Body of pancreas (tissue), 4 donors: Measurements from ENCODE around the gene KRT71. TPM values are rescaled to one million over a fixed set of nuclear protein-coding genes. Genes with fewer than 3 reads are reported as not detected.

Source experiments
- ATAC-seq: fragments of 150-250 bp; one replicate; pipeline ENCODE4 v1.9.1; 2016
- DNase-seq, 4 donors: peaks; one replicate each; pipeline ENCODE4 v3.0.0-alpha.2; 2019
- H3K27ac ChIP-seq, 4 donors: fragments of 200-600 bp; sonication (generic); 1 replicate in 3 of 4; 2 replicates in 1 of 4; pipeline versions ENCODE4 v1.5.1 to v1.6.1; 2016 to 2019; ENCODE audit warnings: mild to moderate bottlenecking in 1 of 4, mixed read lengths in 1 of 4, moderate library complexity in 1 of 4
- H3K27me3 ChIP-seq, 2 donors: fragments of 200-600 bp; sonication (generic); one replicate each; pipeline ENCODE4 v1.6.0; 2016; ENCODE audit warnings: mild to moderate bottlenecking in 1 of 2
- H3K36me3 ChIP-seq, 2 donors: fragments of 200-600 bp; sonication (generic); replicated peaks in 1 of 2; 2 replicates each; pipeline ENCODE4 v1.5.1; 2016; ENCODE audit warnings: low read depth in 2 of 2; ENCODE audit not compliant: insufficient read depth in 1 of 2
- H3K4me1 ChIP-seq: fragments of 200-600 bp; sonication (generic); one replicate; pipeline ENCODE4 v1.6.0; 2016
- H3K4me3 ChIP-seq, 2 donors: fragments of 200-600 bp; sonication (generic); 1 replicate in 1 of 2; 2 replicates in 1 of 2; pipeline ENCODE4 v1.5.1; 2016 to 2019
- H3K9me3 ChIP-seq, 3 donors: fragments of 200-600 bp; sonication (generic); 1 replicate in 2 of 3; 2 replicates in 1 of 3; pipeline ENCODE4 v1.5.1; 2016
- CTCF ChIP-seq, 7 experiments: fragments of 450-650 bp in 4 of 7; fragments of 200-600 bp in 3 of 7; sonication (generic) in 3 of 7; IDR thresholded peaks; one replicate each; pipeline ENCODE4 v1.5.1; 2016 to 2019; ENCODE audit warnings: antibody characterized with exemption in 7 of 7
- POLR2A ChIP-seq, 3 donors: fragments of 450-650 bp; IDR thresholded peaks; one replicate each; pipeline ENCODE4 v1.6.1; 2016; ENCODE audit warnings: antibody characterized with exemption in 3 of 3, mild to moderate bottlenecking in 2 of 3
- WGBS, 2 donors: methylation state at CpG; one replicate each; pipeline ENCODE4 v1.1.5; 2017; 5-methylcytosine and 5-hydroxymethylcytosine counted together
- intact Hi-C: fragments of 100-400 bp; cut with DNase I; formaldehyde crosslinking; loops from one replicate; pipeline ENCODE4 v1.15.1; 2023
- total RNA-seq, 2 donors: library from RNA; depleted of rRNA; stranded (reverse); fragments of >200 nt; gene quantifications; one replicate each; pipeline ENCODE4 v1.1.0, GENCODE V29; 2016

The KRT71 gene
- not detected for total RNA-seq

- H3K9me3 ChIP-seq = no peaks in the 10 kb centered on the region
- intact Hi-C loops = no loop called here
- H3K27ac ChIP-seq = no peak within 1 kb of the TSS
- no peak for ATAC-seq
- no peaks in the 10 kb centered on the region for H3K4me1 ChIP-seq
- H3K36me3 ChIP-seq = no peaks in the 10 kb centered on the region
- no peaks in the 10 kb centered on the region for H3K27me3 ChIP-seq
- 73 to 79% methylated on average over 14 of the region's 14 CpGs for WGBS, 2 donors
- DNase-seq = no peak
- no peak within 1 kb of the TSS for H3K4me3 ChIP-seq
- TF ChIP-seq CTCF (IDR thresholded peaks at IDR 0.05) = no peak
- no peak for TF ChIP-seq POLR2A (IDR thresholded peaks at IDR 0.05)
Observed at GRCh38 chr12:52552681-52553195, at the start of gene KRT71. Gene KRT71, minus strand, starts transcription at chr12:52553145. Its CDS starts 68 bp downstream, at chr12:52553077.

DNA sequence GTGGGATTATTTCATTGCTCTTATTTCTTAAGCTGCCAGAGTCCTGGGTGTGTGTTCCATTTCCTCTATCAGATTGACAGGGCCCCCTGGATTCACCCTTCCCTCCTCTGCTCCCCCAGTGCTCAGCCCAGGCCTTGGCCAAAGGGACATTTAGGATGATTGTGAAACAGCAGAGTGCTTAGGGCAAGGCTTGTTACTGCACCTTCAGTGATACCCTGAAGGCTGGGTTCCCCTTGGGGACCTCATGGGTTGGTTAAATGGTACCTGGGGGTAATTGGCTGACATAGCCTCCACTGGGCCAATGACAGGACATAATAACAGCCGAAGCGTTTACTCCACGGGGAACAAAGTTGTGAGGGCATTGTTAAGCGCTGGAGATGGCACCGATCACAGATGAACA is 49.6 kb upstream of the KRT71 start:
- no peak for ATAC-seq
- no peaks in the 10 kb centered on the region for H3K27me3 ChIP-seq
- no peaks in the 10 kb centered on the region for H3K36me3 ChIP-seq
- TF ChIP-seq POLR2A (IDR thresholded peaks at IDR 0.05) = no peak
- TF ChIP-seq CTCF (IDR thresholded peaks at IDR 0.05) = no peak
- no peak overlapping the region for H3K27ac ChIP-seq
- intact Hi-C loops = no loop called here
- H3K9me3 ChIP-seq = no peaks in the 10 kb centered on the region
- WGBS, 2 donors = 84 to 92% methylated on average over 5 of the region's 5 CpGs
- H3K4me1 ChIP-seq = no peaks in the 10 kb centered on the region
- no peak overlapping the region for H3K4me3 ChIP-seq
- DNase-seq = no peak

DNA sequence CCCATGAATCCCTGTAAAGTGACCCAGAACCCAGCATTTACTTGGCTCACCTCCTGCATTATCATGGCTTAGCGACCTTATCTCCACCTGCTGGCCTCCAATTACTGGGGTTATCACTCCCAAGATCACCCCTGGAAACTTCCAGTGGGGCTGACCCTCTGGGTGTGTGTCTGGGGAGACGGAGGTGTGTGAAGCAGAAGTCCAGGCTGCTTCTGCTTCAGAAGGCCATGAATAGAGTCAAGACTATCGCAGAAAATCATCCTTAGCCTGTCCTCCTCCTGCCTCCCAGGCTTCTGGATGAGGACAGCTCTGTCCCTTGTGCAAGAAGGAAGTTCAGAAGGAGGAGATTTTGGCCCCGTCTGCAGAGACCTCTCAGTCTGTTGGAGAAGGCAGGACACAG is 48.7 kb upstream of the KRT71 start:
- intact Hi-C loops = no loop called here
- Histone ChIP-seq H3K36me3 (no peaks in the 10 kb centered on the region), H3K27me3 (no peaks in the 10 kb centered on the region), H3K4me3 (no peak overlapping the region), H3K4me1 (no peaks in the 10 kb centered on the region), H3K27ac (no peak overlapping the region), H3K9me3 (no peaks in the 10 kb centered on the region)
- WGBS, 2 donors = 53 to 76% methylated on average over 4 of the region's 4 CpGs
- TF ChIP-seq POLR2A (IDR thresholded peaks at IDR 0.05) (no peak), CTCF (IDR thresholded peaks at IDR 0.05) (no peak)
- DNase-seq (no peak), ATAC-seq (no peak)

- TF ChIP-seq CTCF (IDR thresholded peaks at IDR 0.05) = no peak
- TF ChIP-seq POLR2A (IDR thresholded peaks at IDR 0.05) = no peak
- Histone ChIP-seq H3K27ac (no peak within 1 kb of the TSS), H3K4me3 (no peak within 1 kb of the TSS), H3K4me1 (no peaks in the 10 kb centered on the region), H3K27me3 (no peaks in the 10 kb centered on the region), H3K9me3 (no peaks in the 10 kb centered on the region), H3K36me3 (no peaks in the 10 kb centered on the region)
- DNase-seq (no peak), ATAC-seq (no peak)
- intact Hi-C loops = no loop called here
- WGBS, 2 donors = 17 to 32% methylated on average over 17 to 31 of the region's 48 CpGs
Observed at GRCh38 chr12:52600941-52601481, 48.1 kb upstream of the KRT71 start, which contains the start of gene KRT72. Gene KRT72, minus strand, starts transcription at chr12:52601463. Its CDS starts 11 bp downstream, at chr12:52601452.

GRCh38 chr12:52600475-52600874 is 47.5 kb upstream of the KRT71 start:
- Histone ChIP-seq H3K27me3 (no peaks in the 10 kb centered on the region), H3K4me3 (no peak overlapping the region), H3K9me3 (no peaks in the 10 kb centered on the region), H3K4me1 (no peaks in the 10 kb centered on the region), H3K36me3 (no peaks in the 10 kb centered on the region), H3K27ac (no peak overlapping the region)
- intact Hi-C loops = no loop called here
- TF ChIP-seq POLR2A (IDR thresholded peaks at IDR 0.05) (no peak), CTCF (IDR thresholded peaks at IDR 0.05) (no peak)
- ATAC-seq = no peak
- WGBS, 2 donors = 73 to 82% methylated on average over 12 of the region's 12 CpGs
- no peak for DNase-seq
